Endothelial cell of umbilical vein (primary cell): ENCODE results near the gene PKD1L1.

Source experiments
- EZH2 ChIP-seq: IDR thresholded peaks from 2 replicates; pipeline ENCODE4 v1.6.1; 2012; ENCODE audit warnings: borderline replicate concordance, low read depth, mild to moderate bottlenecking, moderate library complexity, low read length, inconsistent platforms; ENCODE audit not compliant: severe bottlenecking
- MYC ChIP-seq: IDR thresholded peaks from one replicate; pipeline ENCODE4 v1.6.1; 2011; ENCODE audit warnings: mild to moderate bottlenecking, low read depth, low read length
- POLR2A ChIP-seq: IDR thresholded peaks from 2 replicates; pipeline ENCODE4 v1.6.1; 2012; ENCODE audit warnings: low read depth, mild to moderate bottlenecking, control low read depth, low read length
- TF ChIP-seq, protein P1 (sequence below), 2 donors: IDR thresholded peaks; 1 replicate in 1 of 2; 2 replicates in 1 of 2; pipeline ENCODE4 v1.5.1; 2011; ENCODE audit warnings: low read length in 2 of 2, mild to moderate bottlenecking in 2 of 2, moderate library complexity in 2 of 2, control low read depth in 1 of 2, inconsistent platforms in 1 of 2, low read depth in 1 of 2; ENCODE audit not compliant: insufficient read depth in 1 of 2; ENCODE audit errors: extremely low read depth in 1 of 2

DNA sequence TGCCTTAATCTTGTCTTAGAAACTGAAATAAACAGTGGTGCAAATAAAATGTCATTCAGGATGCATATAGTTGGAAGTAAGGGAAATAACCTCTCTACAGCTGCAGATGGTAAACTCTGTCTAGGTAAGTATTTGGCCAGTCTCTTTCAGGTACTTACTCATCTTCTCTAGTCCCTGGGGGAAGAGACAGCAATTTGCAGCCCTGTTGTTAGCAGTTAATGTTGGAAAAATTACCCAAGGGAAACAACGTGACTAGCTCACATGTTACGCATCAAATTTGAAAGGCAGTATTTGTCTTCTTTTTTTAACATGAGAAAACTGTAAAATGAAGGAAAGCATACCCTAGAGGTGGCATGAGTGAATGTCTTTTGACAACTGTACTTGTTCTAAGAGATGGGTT lies 34.3 kb upstream of the PKD1L1 start:
- TF ChIP-seq POLR2A = no peak
- TF ChIP-seq, protein P1, sequence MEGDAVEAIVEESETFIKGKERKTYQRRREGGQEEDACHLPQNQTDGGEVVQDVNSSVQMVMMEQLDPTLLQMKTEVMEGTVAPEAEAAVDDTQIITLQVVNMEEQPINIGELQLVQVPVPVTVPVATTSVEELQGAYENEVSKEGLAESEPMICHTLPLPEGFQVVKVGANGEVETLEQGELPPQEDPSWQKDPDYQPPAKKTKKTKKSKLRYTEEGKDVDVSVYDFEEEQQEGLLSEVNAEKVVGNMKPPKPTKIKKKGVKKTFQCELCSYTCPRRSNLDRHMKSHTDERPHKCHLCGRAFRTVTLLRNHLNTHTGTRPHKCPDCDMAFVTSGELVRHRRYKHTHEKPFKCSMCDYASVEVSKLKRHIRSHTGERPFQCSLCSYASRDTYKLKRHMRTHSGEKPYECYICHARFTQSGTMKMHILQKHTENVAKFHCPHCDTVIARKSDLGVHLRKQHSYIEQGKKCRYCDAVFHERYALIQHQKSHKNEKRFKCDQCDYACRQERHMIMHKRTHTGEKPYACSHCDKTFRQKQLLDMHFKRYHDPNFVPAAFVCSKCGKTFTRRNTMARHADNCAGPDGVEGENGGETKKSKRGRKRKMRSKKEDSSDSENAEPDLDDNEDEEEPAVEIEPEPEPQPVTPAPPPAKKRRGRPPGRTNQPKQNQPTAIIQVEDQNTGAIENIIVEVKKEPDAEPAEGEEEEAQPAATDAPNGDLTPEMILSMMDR (IDR thresholded peaks at IDR 0.05; ENCODE audit: extremely low read depth in 1 of 2, insufficient read depth in 1 of 2, low read depth in 1 of 2, low read length in 2 of 2) = no peak
- no peak for TF ChIP-seq MYC
- no peak for TF ChIP-seq EZH2
